HG03280 (cell line): ENCODE results near the gene ZNF69.

ENCODE experiments used
- ATAC-seq: cut with Tn5 transposase; IDR thresholded peaks from one replicate; pipeline ENCODE4 v1.9.1; 2021; ENCODE audit warnings: mild to moderate bottlenecking, moderate library complexity; ENCODE audit not compliant: unreplicated experiment

ZNF69 gene

DNA sequence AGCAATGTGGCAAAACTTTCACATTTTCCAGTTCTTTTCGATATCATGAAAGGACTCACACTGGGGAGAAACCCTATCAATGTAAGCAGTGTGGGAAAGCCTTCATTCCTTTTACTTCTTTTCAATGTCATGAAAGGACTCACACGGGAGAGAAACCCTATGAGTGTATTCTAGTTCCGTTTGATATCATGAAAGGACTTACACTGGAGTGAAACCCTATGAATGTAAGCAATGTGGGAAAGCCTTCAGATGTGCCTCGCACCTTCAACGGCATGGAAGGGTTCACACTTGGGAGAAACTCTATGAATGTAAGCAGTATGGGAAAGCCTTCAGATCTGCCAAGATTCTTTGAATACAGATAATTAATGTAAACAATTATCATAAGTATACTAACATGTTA is 62.7 kb downstream of the ZNF69 start:
- ATAC-seq = no peak
